Measurements from ENCODE around the gene CNTNAP2.

CNTNAP2 gene

GRCh38 chr7:148121401-148121800 lies 2004.8 kb downstream of the CNTNAP2 start:
- Histone ChIP-seq H3K4me3 (ENCODE audit: low read length) (no peak overlapping the region), H3K9ac (ENCODE audit: low read length) (no peak overlapping the region), H3K4me1 (ENCODE audit: control insufficient read depth, insufficient read depth, low read length) (no peaks in the 10 kb centered on the region), H3K27me3 (ENCODE audit: control insufficient read depth, insufficient read depth, low read length) (no peaks in the 10 kb centered on the region), H3K27ac (ENCODE audit: low read depth, low read length) (no peak overlapping the region), H3K36me3 (ENCODE audit: control insufficient read depth, insufficient read depth, low read length) (no peaks in the 10 kb centered on the region)

- Histone ChIP-seq H3K4me1 (ENCODE audit: control insufficient read depth, insufficient read depth, low read length) (no peaks in the 10 kb centered on the region), H3K36me3 (ENCODE audit: control insufficient read depth, insufficient read depth, low read length) (no peaks in the 10 kb centered on the region), H3K9ac (ENCODE audit: low read length) (no peak overlapping the region), H3K27me3 (ENCODE audit: control insufficient read depth, insufficient read depth, low read length) (no peaks in the 10 kb centered on the region), H3K4me3 (ENCODE audit: low read length) (no peak overlapping the region), H3K27ac (ENCODE audit: low read depth, low read length) (no peak overlapping the region)
These were observed 2005.2 kb downstream of the CNTNAP2 start for GRCh38 chr7:148121847-148122246.

GRCh38 chr7:148124477-148124876 lies 2007.9 kb downstream of the CNTNAP2 start:
- no peaks in the 10 kb centered on the region for H3K36me3 ChIP-seq (ENCODE audit: control insufficient read depth, insufficient read depth, low read length)
- no peaks in the 10 kb centered on the region for H3K4me1 ChIP-seq (ENCODE audit: control insufficient read depth, insufficient read depth, low read length)
- no peak overlapping the region for H3K4me3 ChIP-seq (ENCODE audit: low read length)
- no peaks in the 10 kb centered on the region for H3K27me3 ChIP-seq (ENCODE audit: control insufficient read depth, insufficient read depth, low read length)
- H3K27ac ChIP-seq (ENCODE audit: low read depth, low read length), result no peak overlapping the region
- H3K9ac ChIP-seq (ENCODE audit: low read length), result no peak overlapping the region

DNA sequence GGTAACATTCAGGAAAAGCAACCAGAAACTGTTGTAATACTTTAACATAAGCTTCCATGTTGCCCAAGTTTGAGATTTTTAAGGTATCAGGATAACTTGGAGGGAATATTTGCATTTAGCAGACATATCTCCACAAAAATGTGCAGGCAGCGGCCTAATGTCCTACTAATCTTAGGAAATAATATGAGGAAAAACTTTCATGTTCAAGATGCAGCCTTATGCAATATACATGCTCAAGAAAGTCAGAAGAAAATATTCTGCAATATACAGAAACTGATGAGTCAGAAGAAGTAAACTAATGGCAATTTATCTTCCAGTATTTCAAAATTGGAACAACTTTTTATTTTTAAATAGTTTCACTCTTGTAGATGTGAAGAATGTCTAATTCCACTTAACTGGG lies 2010.8 kb downstream of the CNTNAP2 start:
- H3K36me3 ChIP-seq (ENCODE audit: control insufficient read depth, insufficient read depth, low read length), result no peaks in the 10 kb centered on the region
- H3K27me3 ChIP-seq (ENCODE audit: control insufficient read depth, insufficient read depth, low read length), result no peaks in the 10 kb centered on the region
- no peak overlapping the region for H3K27ac ChIP-seq (ENCODE audit: low read depth, low read length)
- no peak overlapping the region for H3K9ac ChIP-seq (ENCODE audit: low read length)
- H3K4me3 ChIP-seq (ENCODE audit: low read length), result no peak overlapping the region
- H3K4me1 ChIP-seq (ENCODE audit: control insufficient read depth, insufficient read depth, low read length), result no peaks in the 10 kb centered on the region

- H3K4me1 ChIP-seq (ENCODE audit: control insufficient read depth, insufficient read depth, low read length), result no peaks in the 10 kb centered on the region
- no peak overlapping the region for H3K4me3 ChIP-seq (ENCODE audit: low read length)
- no peaks in the 10 kb centered on the region for H3K27me3 ChIP-seq (ENCODE audit: control insufficient read depth, insufficient read depth, low read length)
- no peaks in the 10 kb centered on the region for H3K36me3 ChIP-seq (ENCODE audit: control insufficient read depth, insufficient read depth, low read length)
- no peak overlapping the region for H3K9ac ChIP-seq (ENCODE audit: low read length)
- H3K27ac ChIP-seq (ENCODE audit: low read depth, low read length), result no peak overlapping the region
These were observed 2012.4 kb downstream of the CNTNAP2 start for GRCh38 chr7:148129023-148129422.

DNA sequence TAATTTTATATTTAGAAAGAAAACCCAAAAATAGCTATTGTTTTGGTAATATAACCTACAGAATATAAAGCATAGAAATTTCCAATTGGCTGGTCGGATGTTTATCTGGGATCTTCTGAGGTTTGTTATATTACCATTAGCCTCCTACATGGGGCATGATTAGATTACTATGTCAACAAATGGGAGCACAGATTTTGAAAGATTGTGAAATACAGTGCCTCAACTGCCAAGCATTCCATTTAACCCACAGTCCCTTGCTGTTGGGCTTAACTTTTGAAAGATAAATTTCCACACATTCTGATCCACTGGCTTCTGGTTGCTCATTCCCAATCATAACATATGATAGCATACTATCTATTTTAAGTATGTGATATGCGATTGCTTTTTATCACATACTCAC lies 2018.5 kb downstream of the CNTNAP2 start:
- H3K4me1 ChIP-seq (ENCODE audit: control insufficient read depth, insufficient read depth, low read length), result no peaks in the 10 kb centered on the region

GRCh38 chr7:148135997-148136396 lies 2019.4 kb downstream of the CNTNAP2 start:
- Histone ChIP-seq H3K36me3 (ENCODE audit: control insufficient read depth, insufficient read depth, low read length) (no peaks in the 10 kb centered on the region), H3K9ac (ENCODE audit: low read length) (no peak overlapping the region), H3K27ac (ENCODE audit: low read depth, low read length) (no peak overlapping the region), H3K4me3 (ENCODE audit: low read length) (no peak overlapping the region), H3K27me3 (ENCODE audit: control insufficient read depth, insufficient read depth, low read length) (no peaks in the 10 kb centered on the region), H3K4me1 (ENCODE audit: control insufficient read depth, insufficient read depth, low read length) (no peaks in the 10 kb centered on the region)

More for the DNA sequence above, 2018.5 kb downstream of the CNTNAP2 start:
- Histone ChIP-seq H3K27me3 (ENCODE audit: control insufficient read depth, insufficient read depth, low read length) (no peaks in the 10 kb centered on the region), H3K4me3 (ENCODE audit: low read length) (no peak overlapping the region), H3K9ac (ENCODE audit: low read length) (no peak overlapping the region), H3K27ac (ENCODE audit: low read depth, low read length) (no peak overlapping the region), H3K36me3 (ENCODE audit: control insufficient read depth, insufficient read depth, low read length) (no peaks in the 10 kb centered on the region)

DNA sequence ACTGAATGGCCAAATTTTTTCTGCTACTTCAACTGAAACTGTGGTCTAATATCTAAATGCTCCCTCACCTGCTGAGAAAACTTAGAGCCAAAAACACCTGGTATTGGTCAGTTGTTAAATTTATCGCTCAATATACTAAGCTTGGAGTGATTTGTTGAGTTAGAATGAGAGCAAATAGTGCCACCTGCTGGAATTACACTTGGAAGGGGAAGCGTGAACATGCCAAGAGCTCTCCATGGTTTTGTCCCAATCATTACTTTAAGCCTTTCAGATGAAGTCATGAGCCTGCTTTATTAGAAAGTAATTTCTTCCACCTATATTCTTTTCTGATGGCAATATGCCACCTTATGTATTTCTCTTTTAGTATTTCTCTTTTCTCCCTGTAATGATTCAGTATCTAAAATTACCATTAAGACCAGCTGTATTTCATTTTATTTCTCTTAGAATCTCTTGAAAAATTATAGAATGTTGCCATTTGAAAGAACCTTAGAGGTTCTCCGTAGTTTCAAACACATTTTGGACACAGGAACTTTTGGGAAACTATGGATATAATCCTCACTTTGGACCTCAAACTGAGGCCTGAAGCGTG lies 2026.2 kb downstream of the CNTNAP2 start:
- H3K4me3 ChIP-seq (ENCODE audit: low read length), result no peak overlapping the region
- H3K9ac ChIP-seq (ENCODE audit: low read length), result no peak overlapping the region
- no peak overlapping the region for H3K27ac ChIP-seq (ENCODE audit: low read depth, low read length)
- no peaks in the 10 kb centered on the region for H3K36me3 ChIP-seq (ENCODE audit: control insufficient read depth, insufficient read depth, low read length)
- H3K4me1 ChIP-seq (ENCODE audit: control insufficient read depth, insufficient read depth, low read length), result no peaks in the 10 kb centered on the region
- H3K27me3 ChIP-seq (ENCODE audit: control insufficient read depth, insufficient read depth, low read length), result no peaks in the 10 kb centered on the region

- H3K27me3 ChIP-seq (ENCODE audit: control insufficient read depth, insufficient read depth, low read length), result no peaks in the 10 kb centered on the region
- no peak overlapping the region for H3K4me3 ChIP-seq (ENCODE audit: low read length)
- H3K27ac ChIP-seq (ENCODE audit: low read depth, low read length), result no peak overlapping the region
- H3K9ac ChIP-seq (ENCODE audit: low read length), result no peak overlapping the region
- H3K36me3 ChIP-seq (ENCODE audit: control insufficient read depth, insufficient read depth, low read length), result no peaks in the 10 kb centered on the region
- H3K4me1 ChIP-seq (ENCODE audit: control insufficient read depth, insufficient read depth, low read length), result no peaks in the 10 kb centered on the region
These were observed 2028.2 kb downstream of the CNTNAP2 start for GRCh38 chr7:148144827-148145226.

- Histone ChIP-seq H3K27me3 (ENCODE audit: control insufficient read depth, insufficient read depth, low read length) (no peaks in the 10 kb centered on the region), H3K4me3 (ENCODE audit: low read length) (no peak overlapping the region), H3K4me1 (ENCODE audit: control insufficient read depth, insufficient read depth, low read length) (no peaks in the 10 kb centered on the region), H3K36me3 (ENCODE audit: control insufficient read depth, insufficient read depth, low read length) (no peaks in the 10 kb centered on the region), H3K27ac (ENCODE audit: low read depth, low read length) (no peak overlapping the region), H3K9ac (ENCODE audit: low read length) (no peak overlapping the region)
These were observed 2029.7 kb downstream of the CNTNAP2 start for GRCh38 chr7:148146346-148146745.

GRCh38 chr7:148147438-148147837 lies 2030.8 kb downstream of the CNTNAP2 start:
- H3K27me3 ChIP-seq (ENCODE audit: control insufficient read depth, insufficient read depth, low read length), result no peaks in the 10 kb centered on the region
- H3K9ac ChIP-seq (ENCODE audit: low read length), result no peak overlapping the region
- no peaks in the 10 kb centered on the region for H3K36me3 ChIP-seq (ENCODE audit: control insufficient read depth, insufficient read depth, low read length)
- H3K4me1 ChIP-seq (ENCODE audit: control insufficient read depth, insufficient read depth, low read length), result no peaks in the 10 kb centered on the region
- H3K4me3 ChIP-seq (ENCODE audit: low read length), result no peak overlapping the region
- no peak overlapping the region for H3K27ac ChIP-seq (ENCODE audit: low read depth, low read length)

GRCh38 chr7:148148456-148148855 lies 2031.9 kb downstream of the CNTNAP2 start:
- H3K27me3 ChIP-seq (ENCODE audit: control insufficient read depth, insufficient read depth, low read length), result no peaks in the 10 kb centered on the region
- no peak overlapping the region for H3K9ac ChIP-seq (ENCODE audit: low read length)
- no peak overlapping the region for H3K4me3 ChIP-seq (ENCODE audit: low read length)
- no peak overlapping the region for H3K27ac ChIP-seq (ENCODE audit: low read depth, low read length)
- no peaks in the 10 kb centered on the region for H3K4me1 ChIP-seq (ENCODE audit: control insufficient read depth, insufficient read depth, low read length)
- H3K36me3 ChIP-seq (ENCODE audit: control insufficient read depth, insufficient read depth, low read length), result no peaks in the 10 kb centered on the region

- Histone ChIP-seq H3K4me3 (ENCODE audit: low read length) (no peak overlapping the region), H3K4me1 (ENCODE audit: control insufficient read depth, insufficient read depth, low read length) (peaks cover 6% of the 10 kb centered on the region), H3K27ac (ENCODE audit: low read depth, low read length) (no peak overlapping the region), H3K9ac (ENCODE audit: low read length) (no peak overlapping the region), H3K27me3 (ENCODE audit: control insufficient read depth, insufficient read depth, low read length) (no peaks in the 10 kb centered on the region), H3K36me3 (ENCODE audit: control insufficient read depth, insufficient read depth, low read length) (no peaks in the 10 kb centered on the region)
These were observed 2033.1 kb downstream of the CNTNAP2 start for GRCh38 chr7:148149730-148150129.
